Aorta (tissue), 5 donors: Measurements from ENCODE around the gene RCAN1. TPM values are rescaled to one million over a fixed set of nuclear protein-coding genes. Genes with fewer than 3 reads are reported as not detected.
A peak's percentile ranks its signal among the peaks of the same experiment; 100 is the strongest.

Experiments
- ATAC-seq: fragments of 200-7000 bp; cut with Tn5 transposase; one replicate; pipeline ENCODE4 v1.9.1; 2022; ENCODE audit warnings: moderate library complexity; ENCODE audit not compliant: low FRiP score
- DNase-seq, 2 donors: peaks; one replicate each; pipeline ENCODE4 v3.0.0-alpha.2; 2020
- H3K27ac ChIP-seq, 2 donors: one replicate each; pipeline ENCODE4 v1.5.1; 2013; ENCODE audit warnings: low read length in 2 of 2, mild to moderate bottlenecking in 2 of 2, moderate library complexity in 2 of 2, control low read depth in 1 of 2, inconsistent platforms in 1 of 2, low read depth in 1 of 2
- H3K27me3 ChIP-seq, 2 donors: one replicate each; pipeline ENCODE4 v1.6.1; 2013; ENCODE audit warnings: control low read depth in 1 of 2, low read length in 1 of 2, mild to moderate bottlenecking in 1 of 2, moderate library complexity in 1 of 2; ENCODE audit not compliant: insufficient read depth in 2 of 2, control insufficient read depth in 1 of 2
- H3K36me3 ChIP-seq, 2 donors: one replicate each; pipeline ENCODE4 v1.6.1; 2013; ENCODE audit warnings: control low read depth in 1 of 2, low read length in 1 of 2, mild to moderate bottlenecking in 1 of 2; ENCODE audit not compliant: insufficient read depth in 2 of 2, control insufficient read depth in 1 of 2
- H3K4me1 ChIP-seq, 2 donors: one replicate each; pipeline ENCODE4 v1.6.1; 2013; ENCODE audit warnings: low read length in 2 of 2, control low read depth in 1 of 2, mild to moderate bottlenecking in 1 of 2, moderate library complexity in 1 of 2; ENCODE audit not compliant: insufficient read depth in 2 of 2, control insufficient read depth in 1 of 2
- H3K4me3 ChIP-seq, 2 donors: one replicate each; pipeline ENCODE4 v1.5.1; 2013; ENCODE audit warnings: low read length in 2 of 2, control low read depth in 1 of 2, mild to moderate bottlenecking in 1 of 2
- H3K9me3 ChIP-seq: one replicate; pipeline ENCODE4 v1.6.1; 2013; ENCODE audit warnings: mild to moderate bottlenecking, low read length; ENCODE audit not compliant: control insufficient read depth
- WGBS, 2 donors: extraction: QIAGEN DNeasy Blood & Tissue Kit; methylation state at CpG; one replicate each; pipeline ENCODE4 v1.1.7; 2013; 5-methylcytosine and 5-hydroxymethylcytosine counted together
- intact Hi-C, 2 donors: fragments of 100-400 bp; cut with DNase I; formaldehyde crosslinking; loops; one replicate each; pipeline versions ENCODE4 v1.14.2 to v1.15.0; 2022
- polyA plus RNA-seq, 2 donors: library from polyadenylated mRNA; stranded (reverse); fragments of 200-250 nt; gene quantifications; one replicate each; pipeline ENCODE4 v1.2.3, GENCODE V29; 2013
- total RNA-seq, 2 donors: library from RNA; stranded (reverse); fragmentation: NEBNext Ultra II Directional; extraction: Animal tissue kit (Norgen Biotek cat#: 25700); gene quantifications; one replicate each; pipeline ENCODE4 v1.2.1, GENCODE V29; 2021
- donor health status: healthy with polysubstance abuse.
- donor health status: Bipolar disorder and iron deficiency.
- donor health status: DM: no; HTN: no; CAD: no.
- donor health status: DM: no; HTN: no; CAD: no.
- donor health status: DM: yes; HTN: yes; CAD: no.

Gene RCAN1
- total and polyA plus RNA-seq, 4 donors = 24.4 to 99.9 (median 40.5) TPM

DNA sequence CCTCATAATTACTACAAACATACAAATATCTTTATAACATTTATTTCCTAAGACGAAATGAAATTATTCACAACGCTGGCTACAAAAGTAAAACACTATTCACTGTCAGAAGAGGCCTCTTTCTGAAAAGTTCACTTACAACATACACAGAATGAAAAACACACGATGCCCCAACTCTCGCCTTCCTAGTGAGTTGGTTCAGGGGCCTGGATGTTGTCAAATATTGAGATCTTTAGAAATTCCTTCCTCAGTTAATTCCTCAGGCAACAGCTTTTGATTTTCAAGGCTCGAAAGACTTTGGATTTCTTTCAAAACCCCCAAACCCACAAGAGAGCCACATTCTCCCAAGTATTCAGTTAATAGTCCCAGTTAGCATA, 88.7 kb downstream of the RCAN1 start:
- Histone ChIP-seq H3K36me3 (no peaks in the 10 kb centered on the region), H3K27me3 (no peaks in the 10 kb centered on the region), H3K4me3 (peak overlapping the region; percentile 65 to 78), H3K4me1 (peaks cover 0 to 4% of the 10 kb centered on the region in 2 donors), H3K9me3 (no peaks in the 10 kb centered on the region), H3K27ac (peak overlapping the region; percentile 73 to 98)
- ATAC-seq (no peak), DNase-seq (no peak)
- WGBS, 2 donors = 2 to 3% methylated on average over 5 of the region's 5 CpGs
- intact Hi-C loops = loop anchor here in 1 of 2 donors (2.0 kb wide), 1 partner anchor 51 kb away; no protein-coding TSS in a partner anchor

- H3K4me3 ChIP-seq = peak overlapping the region; percentile 0 to 47
- 11 to 16% methylated on average over 31 of the region's 31 CpGs for WGBS, 2 donors
- peaks cover 0 to 4% of the 10 kb centered on the region in 2 donors for H3K4me1 ChIP-seq
- H3K27me3 ChIP-seq = no peaks in the 10 kb centered on the region
- no peaks in the 10 kb centered on the region for H3K36me3 ChIP-seq
- DNase-seq = peak in 1 of 2 donors; percentile 79
- H3K27ac ChIP-seq = peak overlapping the region in 1 of 2 donors; percentile 3
- intact Hi-C loops = loop anchor here (2.0 to 5.0 kb wide), 3 partner anchors 37 to 77 kb away; no protein-coding TSS in a partner anchor
- no peaks in the 10 kb centered on the region for H3K9me3 ChIP-seq
- ATAC-seq = no peak
Observed at GRCh38 chr21:34524646-34525601, 90.0 kb downstream of the RCAN1 start.

DNA sequence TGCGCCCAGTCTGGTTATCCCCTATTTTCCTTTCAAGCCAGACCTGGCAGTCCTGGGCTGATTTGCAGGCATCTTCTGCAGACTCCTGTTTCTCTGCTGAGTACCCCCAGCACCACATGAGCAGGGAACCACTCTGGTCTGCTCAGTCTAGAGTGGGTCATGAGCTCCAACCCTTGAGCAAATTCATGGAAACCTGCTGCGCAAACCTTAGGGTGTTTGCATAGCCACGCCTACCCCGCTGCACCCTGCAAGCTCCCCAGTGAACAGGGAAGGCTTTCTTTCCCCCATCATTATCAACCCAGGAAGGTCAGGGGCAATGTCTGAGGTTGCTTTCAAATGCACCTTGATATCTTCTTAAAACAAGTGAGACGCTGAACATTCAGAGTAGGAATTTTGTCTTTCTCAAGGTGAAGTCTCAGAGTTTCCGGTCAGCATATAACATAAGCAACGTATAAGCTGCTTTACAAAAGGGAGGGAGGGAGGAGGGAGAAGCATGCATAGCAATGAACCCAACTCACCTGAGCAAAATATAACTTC, 91.8 kb downstream of the RCAN1 start:
- Histone ChIP-seq H3K27me3 (no peaks in the 10 kb centered on the region), H3K4me3 (no peak overlapping the region), H3K27ac (peak overlapping the region in 1 of 2 donors; percentile 37), H3K9me3 (no peaks in the 10 kb centered on the region), H3K4me1 (peaks cover 0 to 4% of the 10 kb centered on the region in 2 donors), H3K36me3 (no peaks in the 10 kb centered on the region)
- DNase-seq (no peak), ATAC-seq (no peak)
- WGBS, 2 donors = 90% methylated on average over 7 of the region's 7 CpGs
- intact Hi-C loops = loop anchor here in 1 of 2 donors (5.0 kb wide), 2 partner anchors 39 to 79 kb away; no protein-coding TSS in a partner anchor

GRCh38 chr21:34522284-34522683, 92.6 kb downstream of the RCAN1 start:
- 81 to 82% methylated on average over 6 of the region's 6 CpGs for WGBS, 2 donors
- intact Hi-C loops = loop anchor here in 1 of 2 donors (5.0 kb wide), 2 partner anchors 40 to 80 kb away; no protein-coding TSS in a partner anchor
- Histone ChIP-seq H3K36me3 (no peaks in the 10 kb centered on the region), H3K27me3 (no peaks in the 10 kb centered on the region), H3K4me3 (no peak overlapping the region), H3K4me1 (peaks cover 0 to 4% of the 10 kb centered on the region in 2 donors), H3K9me3 (no peaks in the 10 kb centered on the region), H3K27ac (peak overlapping the region in 1 of 2 donors; percentile 38)
- DNase-seq = no peak
- no peak for ATAC-seq

DNA sequence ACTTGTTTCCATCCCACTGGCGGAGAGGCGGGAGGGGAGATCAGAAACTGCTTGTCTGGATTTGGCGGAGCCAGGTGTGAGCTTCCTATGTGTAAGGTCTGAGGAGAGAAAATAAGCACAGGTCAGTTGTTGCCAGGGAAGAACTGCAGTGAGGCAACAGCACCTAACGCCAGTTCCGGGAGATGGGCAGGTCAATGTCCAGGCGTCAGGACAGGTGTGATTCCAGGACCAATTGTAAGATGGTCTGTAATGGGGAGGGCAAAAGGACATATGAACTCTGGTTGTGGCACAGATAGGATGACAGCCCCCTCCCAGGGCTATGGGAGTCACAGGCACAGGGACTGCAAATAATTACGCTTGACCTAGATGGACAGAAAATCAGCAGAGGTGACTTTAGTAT, 93.4 kb downstream of the RCAN1 start:
- ATAC-seq (no peak), DNase-seq (no peak)
- Histone ChIP-seq H3K4me1 (peaks cover 0 to 4% of the 10 kb centered on the region in 2 donors), H3K4me3 (no peak overlapping the region), H3K27me3 (no peaks in the 10 kb centered on the region), H3K9me3 (no peaks in the 10 kb centered on the region), H3K36me3 (no peaks in the 10 kb centered on the region), H3K27ac (peak overlapping the region in 1 of 2 donors; percentile 0)
- 90 to 95% methylated on average over 7 of the region's 7 CpGs for WGBS, 2 donors
- intact Hi-C loops = loop anchor here in 1 of 2 donors (5.0 kb wide), 2 partner anchors 41 to 81 kb away; no protein-coding TSS in a partner anchor

- Histone ChIP-seq H3K27ac (no peak overlapping the region), H3K36me3 (no peaks in the 10 kb centered on the region), H3K27me3 (no peaks in the 10 kb centered on the region), H3K9me3 (no peaks in the 10 kb centered on the region), H3K4me3 (no peak overlapping the region), H3K4me1 (peaks cover 0 to 4% of the 10 kb centered on the region in 2 donors)
- DNase-seq (peak; percentile 63 to 69), ATAC-seq (no peak)
- 93% methylated on average over 20 of the region's 20 CpGs for WGBS, 2 donors
- intact Hi-C loops = loop anchor here in 1 of 2 donors (5.0 kb wide), 2 partner anchors 41 to 81 kb away; no protein-coding TSS in a partner anchor
Observed at GRCh38 chr21:34520764-34521508, 94.0 kb downstream of the RCAN1 start.

DNA sequence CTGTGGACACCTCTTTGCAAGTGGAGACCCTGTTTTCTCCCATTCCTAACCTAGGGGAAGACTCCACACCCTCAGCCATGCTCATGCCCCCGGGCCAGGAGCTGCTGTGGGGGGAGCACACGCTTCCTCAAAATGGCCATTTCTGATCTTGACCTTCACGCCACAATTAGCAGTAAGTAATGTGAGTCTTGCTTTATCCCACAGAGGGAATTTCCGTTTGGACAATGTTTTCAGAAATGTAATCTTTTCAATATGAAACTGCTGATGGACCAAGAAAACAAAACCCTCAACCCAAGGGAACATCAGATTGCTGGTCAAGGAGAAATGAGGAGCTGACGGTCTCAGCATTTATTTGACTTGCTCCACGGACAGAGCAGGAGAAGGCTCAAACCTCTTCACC, 94.6 kb downstream of the RCAN1 start:
- Histone ChIP-seq H3K9me3 (no peaks in the 10 kb centered on the region), H3K27me3 (no peaks in the 10 kb centered on the region), H3K27ac (no peak overlapping the region), H3K4me3 (no peak overlapping the region), H3K36me3 (no peaks in the 10 kb centered on the region), H3K4me1 (peaks cover 0 to 4% of the 10 kb centered on the region in 2 donors)
- intact Hi-C loops = loop anchor here in 1 of 2 donors (5.0 kb wide), 2 partner anchors 42 to 82 kb away; no protein-coding TSS in a partner anchor
- DNase-seq = no peak
- ATAC-seq = no peak
- 88 to 89% methylated on average over 6 of the region's 6 CpGs for WGBS, 2 donors

- Histone ChIP-seq H3K36me3 (no peaks in the 10 kb centered on the region), H3K27ac (peak overlapping the region in 1 of 2 donors; percentile 6), H3K27me3 (no peaks in the 10 kb centered on the region), H3K4me1 (peaks cover 0 to 4% of the 10 kb centered on the region in 2 donors), H3K4me3 (no peak overlapping the region), H3K9me3 (no peaks in the 10 kb centered on the region)
- DNase-seq = peak in 1 of 2 donors; percentile 70
- ATAC-seq = no peak
- WGBS, 2 donors = 92 to 97% methylated on average over 8 of the region's 8 CpGs
- intact Hi-C loops = loop anchor here in 1 of 2 donors (5.0 kb wide), 2 partner anchors 43 to 83 kb away; no protein-coding TSS in a partner anchor
Observed at GRCh38 chr21:34519694-34520093, 95.2 kb downstream of the RCAN1 start.
